ENCODE results near the gene SOS2. TPM values are rescaled to one million over a fixed set of nuclear protein-coding genes. Genes with fewer than 3 reads are reported as not detected.
"Not testable (repeated sequence)": the region's sequence is repeated elsewhere in the genome, so short reads cannot be mapped to it uniquely, and the experiment has no call there.

Gene SOS2
- total RNA-seq, 5 donors from 2014 or later (not counting 1 experiment from before 2014, with no cell fraction given) = 37.1 to 44.6 (median 40.2) TPM

DNA sequence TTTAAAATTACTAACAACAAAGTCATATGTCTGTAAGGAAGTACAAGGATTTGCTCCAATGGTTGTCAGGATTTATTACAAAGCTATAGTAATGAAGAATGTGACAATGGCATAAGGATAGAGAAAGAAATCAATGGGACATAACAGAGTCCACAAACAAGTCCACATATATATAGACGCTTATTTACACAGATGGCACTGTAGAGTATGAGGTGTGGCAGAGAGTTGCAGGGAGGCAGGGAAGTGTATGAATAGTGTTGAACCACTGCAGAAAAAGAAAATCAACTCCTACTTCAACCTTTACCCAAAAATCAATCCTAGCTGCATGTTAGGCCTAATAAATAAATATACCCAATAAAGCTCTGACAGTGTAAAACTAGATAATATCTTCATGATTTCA is 21.3 kb downstream of the SOS2 start:
- H3K36me3 ChIP-seq (ENCODE audit: control insufficient read depth in 2 of 2, extremely low read depth in 1 of 2, insufficient read depth in 1 of 2, low read length in 1 of 2) = no peaks in the 10 kb centered on the region
- ATAC-seq (replicated peaks in 1 of 4) (no peak), DNase-seq (no peak)
- no CpG with 5 or more reads among the region's 1 CpG for WGBS (ENCODE audit: insufficient coverage)
- H3K4me1 Mint-ChIP-seq = peaks cover 22 to 41% (median 28%) of the 10 kb centered on the region in 3 donors
- H3K4me3 ChIP-seq (ENCODE audit: control insufficient read depth in 1 of 2, extremely low read depth in 1 of 2, low read length in 1 of 2) = no peak overlapping the region
- H3K9me3 ChIP-seq = no peaks in the 10 kb centered on the region
- no peaks in the 10 kb centered on the region for H3K27me3 Mint-ChIP-seq
- POLR2A ChIA-PET = interaction anchor here (0.6 to 1.0 kb wide), 8 partner anchors 8 to 1703 kb away, joined by 4 to 13 read pairs (median 6); no protein-coding TSS in a partner anchor
- H3K27ac ChIP-seq (ENCODE audit: low read length) = no peak overlapping the region
- H3K27me3 ChIP-seq (replicated peaks in 1 of 2; ENCODE audit: control insufficient read depth in 2 of 2, extremely low read depth in 1 of 2, insufficient read depth in 2 of 2, low read length in 1 of 2) = no peaks in the 10 kb centered on the region
- H3K4me1 ChIP-seq (ENCODE audit: control insufficient read depth in 1 of 2, extremely low read depth in 1 of 2, insufficient read depth in 2 of 2, low read length in 2 of 2) = no peaks in the 10 kb centered on the region
- H3K4me3 Mint-ChIP-seq = no peak overlapping the region
- CTCF ChIA-PET = interaction anchor here (0.5 to 1.2 kb wide), 8 partner anchors 15 to 503 kb away, joined by 3 to 5 read pairs (median 4); no protein-coding TSS in a partner anchor
- H3K36me3 Mint-ChIP-seq = peaks cover 15% of the 10 kb centered on the region
- H3K9me3 Mint-ChIP-seq = no peaks in the 10 kb centered on the region
- no peak overlapping the region for H3K27ac Mint-ChIP-seq

DNA sequence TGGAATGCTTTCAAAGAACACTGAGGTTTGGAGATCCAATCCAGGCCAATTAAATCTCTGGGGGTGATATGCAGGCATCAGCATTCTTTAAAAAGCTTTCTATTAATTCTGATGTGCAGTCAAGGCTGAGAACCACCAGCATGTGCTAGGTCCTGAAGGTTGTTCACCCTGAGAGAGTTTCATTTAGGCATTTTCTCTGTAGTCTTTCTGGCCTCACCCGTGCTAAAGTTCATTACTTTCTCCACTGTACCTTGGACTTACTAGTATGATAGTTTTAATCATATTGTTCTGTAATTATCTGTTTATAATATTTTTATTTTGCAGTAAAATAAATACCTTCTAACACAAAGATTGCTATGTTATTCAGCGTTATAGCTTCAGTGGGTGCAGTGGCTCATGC is 32.9 kb downstream of the SOS2 start:
- Mint-ChIP-seq H3K4me1 (no peaks in the 10 kb centered on the region), H3K27ac (no peak overlapping the region), H3K9me3 (no peaks in the 10 kb centered on the region), H3K36me3 (peaks cover 35% of the 10 kb centered on the region), H3K4me3 (no peak overlapping the region), H3K27me3 (no peaks in the 10 kb centered on the region)
- POLR2A ChIA-PET = no interaction called here
- H3K36me3 ChIP-seq (ENCODE audit: control insufficient read depth in 2 of 2, extremely low read depth in 1 of 2, insufficient read depth in 1 of 2, low read length in 1 of 2) = peaks cover 0 to 34% of the 10 kb centered on the region in 2 donors
- 100% methylated on average over 1 of the region's 2 CpGs for WGBS (ENCODE audit: insufficient coverage)
- no peak overlapping the region for H3K4me3 ChIP-seq (ENCODE audit: control insufficient read depth in 1 of 2, extremely low read depth in 1 of 2, low read length in 1 of 2)
- no peaks in the 10 kb centered on the region for H3K9me3 ChIP-seq
- H3K27me3 ChIP-seq (replicated peaks in 1 of 2; ENCODE audit: control insufficient read depth in 2 of 2, extremely low read depth in 1 of 2, insufficient read depth in 2 of 2, low read length in 1 of 2) = no peaks in the 10 kb centered on the region
- no peak for DNase-seq
- H3K4me1 ChIP-seq (ENCODE audit: control insufficient read depth in 1 of 2, extremely low read depth in 1 of 2, insufficient read depth in 2 of 2, low read length in 2 of 2) = no peaks in the 10 kb centered on the region
- no peak overlapping the region for H3K27ac ChIP-seq (ENCODE audit: low read length)
- CTCF ChIA-PET = interaction anchor here in 1 of 2 donors (0.6 to 1.1 kb wide), 2 partner anchors 26 to 29 kb away, joined by 3 to 4 read pairs; no protein-coding TSS in a partner anchor
- no peak for ATAC-seq (replicated peaks in 1 of 4)

DNA sequence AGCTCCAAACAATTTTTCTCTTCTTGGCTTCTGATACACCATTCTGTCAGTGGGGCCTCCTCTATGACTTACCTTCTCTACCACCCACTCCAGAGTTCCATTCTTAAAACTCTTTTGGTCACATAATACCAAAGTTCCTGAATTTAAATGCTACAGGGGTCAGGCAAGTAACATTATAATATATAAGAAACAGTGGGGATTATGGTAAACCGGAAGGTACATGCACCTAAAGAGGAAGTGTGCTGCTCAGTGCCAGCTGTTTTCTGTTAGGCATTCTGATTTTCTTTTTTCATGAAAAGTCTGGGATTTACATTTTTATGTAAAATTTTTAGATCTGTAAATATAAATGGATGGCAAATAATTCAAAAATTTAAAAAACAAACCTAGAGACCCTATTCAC is 39.9 kb downstream of the SOS2 start:
- Mint-ChIP-seq H3K9me3 (no peaks in the 10 kb centered on the region), H3K27ac (no peak overlapping the region), H3K4me1 (peaks cover 0 to 5% (median 0%) of the 10 kb centered on the region in 3 donors), H3K4me3 (no peak overlapping the region), H3K36me3 (peaks cover 26% of the 10 kb centered on the region), H3K27me3 (no peaks in the 10 kb centered on the region)
- no peak for ATAC-seq (replicated peaks in 1 of 4)
- no CpG with 5 or more reads among the region's 1 CpG for WGBS (ENCODE audit: insufficient coverage)
- Histone ChIP-seq H3K27ac (ENCODE audit: low read length) (no peak overlapping the region), H3K9me3 (no peaks in the 10 kb centered on the region), H3K27me3 (replicated peaks in 1 of 2; ENCODE audit: control insufficient read depth in 2 of 2, extremely low read depth in 1 of 2, insufficient read depth in 2 of 2, low read length in 1 of 2) (no peaks in the 10 kb centered on the region), H3K4me3 (ENCODE audit: control insufficient read depth in 1 of 2, extremely low read depth in 1 of 2, low read length in 1 of 2) (no peak overlapping the region), H3K4me1 (ENCODE audit: control insufficient read depth in 1 of 2, extremely low read depth in 1 of 2, insufficient read depth in 2 of 2, low read length in 2 of 2) (no peaks in the 10 kb centered on the region), H3K36me3 (ENCODE audit: control insufficient read depth in 2 of 2, extremely low read depth in 1 of 2, insufficient read depth in 1 of 2, low read length in 1 of 2) (peaks cover 0 to 9% of the 10 kb centered on the region in 2 donors)
- POLR2A ChIA-PET = no interaction called here
- CTCF ChIA-PET = interaction anchor here in 1 of 2 donors (0.6 kb wide), 2 partner anchors 10 kb away, joined by 3 to 5 read pairs; no protein-coding TSS in a partner anchor
- DNase-seq = no peak

DNA sequence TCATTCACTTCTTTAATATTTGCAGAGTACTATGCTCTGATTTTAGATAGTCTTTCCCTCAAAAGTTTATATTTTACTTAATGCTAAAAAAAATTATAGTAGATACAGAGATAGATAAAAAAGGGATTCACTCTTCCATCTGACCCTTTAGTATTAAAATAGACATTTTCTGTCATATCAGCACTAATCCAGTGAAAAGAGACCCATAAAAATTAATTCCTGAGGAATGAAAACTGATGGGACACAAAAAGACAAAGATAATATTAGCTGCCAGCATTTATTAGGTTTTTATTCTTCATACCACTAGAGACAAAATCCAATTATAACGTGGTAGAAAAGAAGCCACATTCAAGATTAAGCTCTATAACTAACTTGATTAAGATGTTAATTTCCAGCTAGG is 45.3 kb downstream of the SOS2 start:
- H3K27ac Mint-ChIP-seq = no peak overlapping the region
- ChIA-PET POLR2A (interaction anchor here in 1 of 2 donors (0.6 kb wide), 1 partner anchor 566 kb away, joined by 5 read pairs; the partner anchor contains the start of gene RPL36AL), CTCF (interaction anchor here (0.5 kb wide), 2 partner anchors 26 to 41 kb away, joined by 3 to 8 read pairs; no protein-coding TSS in a partner anchor)
- peaks cover 0 to 19% of the 10 kb centered on the region in 2 donors for H3K36me3 ChIP-seq (ENCODE audit: control insufficient read depth in 2 of 2, extremely low read depth in 1 of 2, insufficient read depth in 1 of 2, low read length in 1 of 2)
- no peak overlapping the region for H3K4me3 ChIP-seq (ENCODE audit: control insufficient read depth in 1 of 2, extremely low read depth in 1 of 2, low read length in 1 of 2)
- H3K27me3 Mint-ChIP-seq = no peaks in the 10 kb centered on the region
- H3K4me3 Mint-ChIP-seq = no peak overlapping the region
- H3K4me1 ChIP-seq (ENCODE audit: control insufficient read depth in 1 of 2, extremely low read depth in 1 of 2, insufficient read depth in 2 of 2, low read length in 2 of 2) = no peaks in the 10 kb centered on the region
- H3K9me3 ChIP-seq = no peaks in the 10 kb centered on the region
- H3K4me1 Mint-ChIP-seq = peaks cover 0 to 5% (median 0%) of the 10 kb centered on the region in 3 donors
- DNase-seq (no peak), ATAC-seq (replicated peaks in 1 of 4) (no peak)
- H3K27ac ChIP-seq (ENCODE audit: low read length) = no peak overlapping the region
- peaks cover 42% of the 10 kb centered on the region for H3K36me3 Mint-ChIP-seq
- WGBS (ENCODE audit: insufficient coverage) = no CpG with 5 or more reads among the region's 1 CpG
- no peaks in the 10 kb centered on the region for H3K9me3 Mint-ChIP-seq
- no peaks in the 10 kb centered on the region for H3K27me3 ChIP-seq (replicated peaks in 1 of 2; ENCODE audit: control insufficient read depth in 2 of 2, extremely low read depth in 1 of 2, insufficient read depth in 2 of 2, low read length in 1 of 2)

DNA sequence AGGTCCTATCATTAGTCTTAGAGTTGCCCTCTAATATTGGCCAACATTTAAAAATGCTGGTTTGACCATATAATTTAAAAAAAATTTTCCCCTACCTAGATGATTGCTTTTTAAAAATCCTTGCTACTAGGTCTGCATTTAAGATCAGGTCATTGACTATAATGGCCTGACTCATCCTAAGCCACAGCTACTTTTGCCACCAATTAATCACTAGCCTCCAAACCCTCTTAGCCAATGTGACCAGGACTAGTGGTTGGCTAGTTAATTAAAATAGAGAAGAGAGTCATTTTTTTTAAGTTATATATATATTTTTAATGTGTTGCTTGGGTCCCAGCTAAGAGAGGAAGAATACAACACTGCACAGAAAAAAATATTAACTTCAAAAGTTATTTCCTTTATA is 57.5 kb downstream of the SOS2 start:
- Mint-ChIP-seq H3K36me3 (peaks cover 33% of the 10 kb centered on the region), H3K27ac (no peak overlapping the region), H3K9me3 (no peaks in the 10 kb centered on the region), H3K4me1 (peaks cover 0 to 2% (median 2%) of the 10 kb centered on the region in 3 donors), H3K27me3 (no peaks in the 10 kb centered on the region), H3K4me3 (no peak overlapping the region)
- POLR2A ChIA-PET = no interaction called here
- no peak for ATAC-seq (replicated peaks in 1 of 4)
- Histone ChIP-seq H3K36me3 (ENCODE audit: control insufficient read depth in 2 of 2, extremely low read depth in 1 of 2, insufficient read depth in 1 of 2, low read length in 1 of 2) (peaks cover 4 to 6% of the 10 kb centered on the region in 2 donors), H3K27me3 (replicated peaks in 1 of 2; ENCODE audit: control insufficient read depth in 2 of 2, extremely low read depth in 1 of 2, insufficient read depth in 2 of 2, low read length in 1 of 2) (no peaks in the 10 kb centered on the region), H3K9me3 (no peaks in the 10 kb centered on the region), H3K27ac (ENCODE audit: low read length) (no peak overlapping the region), H3K4me1 (ENCODE audit: control insufficient read depth in 1 of 2, extremely low read depth in 1 of 2, insufficient read depth in 2 of 2, low read length in 2 of 2) (no peaks in the 10 kb centered on the region), H3K4me3 (ENCODE audit: control insufficient read depth in 1 of 2, extremely low read depth in 1 of 2, low read length in 1 of 2) (no peak overlapping the region)
- CTCF ChIA-PET = no interaction called here
- DNase-seq = no peak

DNA sequence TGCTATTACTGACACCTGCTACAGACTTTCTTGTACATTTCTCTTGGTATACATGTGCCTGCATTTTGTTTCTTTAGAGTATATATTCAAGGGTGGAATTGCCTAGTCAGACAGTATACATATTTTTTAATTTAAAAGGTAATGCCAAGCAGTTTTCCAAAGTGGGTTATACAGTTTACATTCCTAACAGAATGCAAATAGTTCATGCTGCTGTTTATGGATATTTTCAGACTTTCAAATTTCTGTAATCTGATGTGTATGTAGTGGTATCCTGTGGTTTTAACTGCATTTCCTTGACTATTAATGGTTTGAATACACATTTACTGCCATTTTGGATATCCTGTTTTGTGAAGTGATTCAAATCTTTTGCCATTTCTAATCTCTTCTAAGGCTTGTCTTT is 59.5 kb downstream of the SOS2 start:
- peaks cover 18% of the 10 kb centered on the region for H3K36me3 Mint-ChIP-seq
- H3K27me3 Mint-ChIP-seq = no peaks in the 10 kb centered on the region
- no peak overlapping the region for H3K27ac ChIP-seq (ENCODE audit: low read length)
- POLR2A ChIA-PET = no interaction called here
- H3K4me3 Mint-ChIP-seq = no peak overlapping the region
- no peaks in the 10 kb centered on the region for H3K9me3 ChIP-seq
- H3K9me3 Mint-ChIP-seq = no peaks in the 10 kb centered on the region
- CTCF ChIA-PET = no interaction called here
- DNase-seq = no peak
- H3K4me1 Mint-ChIP-seq = peaks cover 0 to 2% (median 2%) of the 10 kb centered on the region in 3 donors
- H3K27ac Mint-ChIP-seq = no peak overlapping the region
- H3K4me3 ChIP-seq (ENCODE audit: control insufficient read depth in 1 of 2, extremely low read depth in 1 of 2, low read length in 1 of 2) = no peak overlapping the region
- H3K4me1 ChIP-seq (ENCODE audit: control insufficient read depth in 1 of 2, extremely low read depth in 1 of 2, insufficient read depth in 2 of 2, low read length in 2 of 2) = no peaks in the 10 kb centered on the region
- no peaks in the 10 kb centered on the region for H3K36me3 ChIP-seq (ENCODE audit: control insufficient read depth in 2 of 2, extremely low read depth in 1 of 2, insufficient read depth in 1 of 2, low read length in 1 of 2)
- H3K27me3 ChIP-seq (replicated peaks in 1 of 2; ENCODE audit: control insufficient read depth in 2 of 2, extremely low read depth in 1 of 2, insufficient read depth in 2 of 2, low read length in 1 of 2) = no peaks in the 10 kb centered on the region
- no peak for ATAC-seq (replicated peaks in 1 of 4)

DNA sequence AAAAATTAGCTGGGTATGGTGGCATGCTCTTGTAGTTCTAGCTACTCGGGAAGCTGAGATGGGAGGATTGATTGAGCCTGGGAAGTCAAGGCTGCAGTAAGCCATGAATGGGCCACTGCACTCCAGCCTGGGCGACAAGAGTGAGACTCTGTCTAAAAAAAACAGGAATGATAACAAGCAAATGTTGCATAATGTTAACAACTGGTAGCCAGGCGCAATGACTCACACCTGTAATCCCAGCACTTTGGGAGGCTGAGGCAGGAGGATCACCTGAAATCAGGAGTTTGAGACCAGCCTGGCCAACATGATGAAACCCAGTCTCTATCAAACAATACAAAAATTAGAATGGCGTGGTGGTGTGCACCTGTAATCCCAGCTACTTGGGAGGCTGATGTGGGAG is 64.0 kb downstream of the SOS2 start:
- CTCF ChIA-PET; H3K27me3 ChIP-seq (replicated peaks in 1 of 2; ENCODE audit: control insufficient read depth in 2 of 2, extremely low read depth in 1 of 2, insufficient read depth in 2 of 2, low read length in 1 of 2); H3K27ac ChIP-seq (ENCODE audit: low read length); H3K4me1 Mint-ChIP-seq; H3K36me3 ChIP-seq (ENCODE audit: control insufficient read depth in 2 of 2, extremely low read depth in 1 of 2, insufficient read depth in 1 of 2, low read length in 1 of 2); ATAC-seq (replicated peaks in 1 of 4); H3K9me3 ChIP-seq; DNase-seq; H3K9me3 Mint-ChIP-seq; H3K4me1 ChIP-seq (ENCODE audit: control insufficient read depth in 1 of 2, extremely low read depth in 1 of 2, insufficient read depth in 2 of 2, low read length in 2 of 2); H3K27me3 Mint-ChIP-seq; H3K4me3 ChIP-seq (ENCODE audit: control insufficient read depth in 1 of 2, extremely low read depth in 1 of 2, low read length in 1 of 2); POLR2A ChIA-PET; H3K4me3 Mint-ChIP-seq; H3K27ac Mint-ChIP-seq: not testable (repeated sequence)
- 100% methylated on average over 2 of the region's 4 CpGs for WGBS (ENCODE audit: insufficient coverage)
- H3K36me3 Mint-ChIP-seq = peaks cover 17% of the 10 kb centered on the region

All from T-cell (primary cell).